ENCODE results near the gene WASHC3.

DNA sequence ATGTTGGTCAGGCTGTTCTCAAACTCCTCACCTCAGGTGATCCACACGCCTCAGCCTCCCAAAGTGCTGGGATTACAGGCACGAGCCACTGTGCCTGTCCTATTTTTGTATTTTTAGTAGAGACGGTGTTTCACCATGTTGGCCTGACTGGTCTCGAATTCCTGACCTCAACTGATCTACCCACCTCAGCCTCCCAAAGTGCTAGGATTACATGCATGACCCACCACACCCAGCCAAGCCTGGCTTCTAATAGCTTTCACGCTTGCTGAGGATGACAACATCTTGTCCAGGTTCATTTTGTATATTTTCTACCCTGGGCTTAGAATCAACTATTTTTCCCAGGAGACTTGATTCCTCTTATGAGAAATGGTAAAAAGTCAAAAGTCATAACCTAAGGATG, 64.7 kb downstream of the WASHC3 start:
- no peak for TF ChIP-seq CTCF (IDR thresholded peaks at IDR 0.05; ENCODE audit: low read depth, low read length, poor library complexity, severe bottlenecking)
- no peak for TF ChIP-seq EZH2phosphoT487 (IDR thresholded peaks at IDR 0.05; ENCODE audit: borderline replicate concordance, low read length)
